Measurements from ENCODE around the gene ADGRB2. TPM values are rescaled to one million over a fixed set of nuclear protein-coding genes. Genes with fewer than 3 reads are reported as not detected.

ADGRB2 gene
- total RNA-seq, 1 donor: 5.8 TPM

- Histone ChIP-seq H2AFZ (ENCODE audit: low read length) (no peak overlapping the region), H3K4me2 (ENCODE audit: insufficient read depth, low read length) (no peak overlapping the region), H3K27ac (ENCODE audit: low read depth, low read length) (no peak overlapping the region), H3K4me1 (ENCODE audit: insufficient read depth, low read length) (peaks cover 17% of the 10 kb centered on the region), H3K79me2 (ENCODE audit: insufficient read depth, low read length) (peaks cover 2% of the 10 kb centered on the region), H4K20me1 (ENCODE audit: insufficient read depth, low read length) (no peaks in the 10 kb centered on the region), H3K9me3 (ENCODE audit: low read depth, low read length) (no peaks in the 10 kb centered on the region), H3K27me3 (ENCODE audit: insufficient read depth, low read length) (no peaks in the 10 kb centered on the region), H3K4me3 (ENCODE audit: insufficient read depth, low read length) (no peak overlapping the region), H3K36me3 (ENCODE audit: insufficient read depth, low read length) (peaks cover 88% of the 10 kb centered on the region)
- TF ChIP-seq, protein P1, sequence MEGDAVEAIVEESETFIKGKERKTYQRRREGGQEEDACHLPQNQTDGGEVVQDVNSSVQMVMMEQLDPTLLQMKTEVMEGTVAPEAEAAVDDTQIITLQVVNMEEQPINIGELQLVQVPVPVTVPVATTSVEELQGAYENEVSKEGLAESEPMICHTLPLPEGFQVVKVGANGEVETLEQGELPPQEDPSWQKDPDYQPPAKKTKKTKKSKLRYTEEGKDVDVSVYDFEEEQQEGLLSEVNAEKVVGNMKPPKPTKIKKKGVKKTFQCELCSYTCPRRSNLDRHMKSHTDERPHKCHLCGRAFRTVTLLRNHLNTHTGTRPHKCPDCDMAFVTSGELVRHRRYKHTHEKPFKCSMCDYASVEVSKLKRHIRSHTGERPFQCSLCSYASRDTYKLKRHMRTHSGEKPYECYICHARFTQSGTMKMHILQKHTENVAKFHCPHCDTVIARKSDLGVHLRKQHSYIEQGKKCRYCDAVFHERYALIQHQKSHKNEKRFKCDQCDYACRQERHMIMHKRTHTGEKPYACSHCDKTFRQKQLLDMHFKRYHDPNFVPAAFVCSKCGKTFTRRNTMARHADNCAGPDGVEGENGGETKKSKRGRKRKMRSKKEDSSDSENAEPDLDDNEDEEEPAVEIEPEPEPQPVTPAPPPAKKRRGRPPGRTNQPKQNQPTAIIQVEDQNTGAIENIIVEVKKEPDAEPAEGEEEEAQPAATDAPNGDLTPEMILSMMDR (IDR thresholded peaks at IDR 0.05; ENCODE audit: extremely low read depth, low read depth, low read length): no peak
- no peak for DNase-seq (ENCODE audit: insufficient read length, low spot score, missing footprints)
Observed at GRCh38 chr1:31687601-31688000, 76.5 kb downstream of the ADGRB2 start.

- no peaks in the 10 kb centered on the region for H4K20me1 ChIP-seq (ENCODE audit: insufficient read depth, low read length)
- H3K79me2 ChIP-seq (ENCODE audit: insufficient read depth, low read length): peaks cover 2% of the 10 kb centered on the region
- no peak overlapping the region for H2AFZ ChIP-seq (ENCODE audit: low read length)
- TF ChIP-seq, protein P1 (IDR thresholded peaks at IDR 0.05; ENCODE audit: extremely low read depth, low read depth, low read length): no peak
- no peak overlapping the region for H3K27ac ChIP-seq (ENCODE audit: low read depth, low read length)
- H3K4me1 ChIP-seq (ENCODE audit: insufficient read depth, low read length): peaks cover 17% of the 10 kb centered on the region
- H3K36me3 ChIP-seq (ENCODE audit: insufficient read depth, low read length): peaks cover 93% of the 10 kb centered on the region
- no peaks in the 10 kb centered on the region for H3K27me3 ChIP-seq (ENCODE audit: insufficient read depth, low read length)
- H3K4me2 ChIP-seq (ENCODE audit: insufficient read depth, low read length): no peak overlapping the region
- no peak for DNase-seq (ENCODE audit: insufficient read length, low spot score, missing footprints)
- no peak overlapping the region for H3K4me3 ChIP-seq (ENCODE audit: insufficient read depth, low read length)
- no peaks in the 10 kb centered on the region for H3K9me3 ChIP-seq (ENCODE audit: low read depth, low read length)
Observed at GRCh38 chr1:31685795-31686194, 78.3 kb downstream of the ADGRB2 start.

- Histone ChIP-seq H3K27ac (ENCODE audit: low read depth, low read length) (no peak overlapping the region), H3K27me3 (ENCODE audit: insufficient read depth, low read length) (no peaks in the 10 kb centered on the region), H3K4me2 (ENCODE audit: insufficient read depth, low read length) (no peak overlapping the region), H3K4me3 (ENCODE audit: insufficient read depth, low read length) (no peak overlapping the region), H3K9me3 (ENCODE audit: low read depth, low read length) (no peaks in the 10 kb centered on the region), H3K36me3 (ENCODE audit: insufficient read depth, low read length) (peaks cover 99% of the 10 kb centered on the region), H3K79me2 (ENCODE audit: insufficient read depth, low read length) (no peaks in the 10 kb centered on the region), H3K4me1 (ENCODE audit: insufficient read depth, low read length) (no peaks in the 10 kb centered on the region), H2AFZ (ENCODE audit: low read length) (no peak overlapping the region), H4K20me1 (ENCODE audit: insufficient read depth, low read length) (no peaks in the 10 kb centered on the region)
- TF ChIP-seq, protein P1 (IDR thresholded peaks at IDR 0.05; ENCODE audit: extremely low read depth, low read depth, low read length): peak; percentile 32
- DNase-seq (ENCODE audit: insufficient read length, low spot score, missing footprints): no peak
Observed at GRCh38 chr1:31683997-31684396, 80.1 kb downstream of the ADGRB2 start.

GRCh38 chr1:31681415-31681814 lies 82.7 kb downstream of the ADGRB2 start:
- Histone ChIP-seq H3K27ac (ENCODE audit: low read depth, low read length) (no peak overlapping the region), H3K4me2 (ENCODE audit: insufficient read depth, low read length) (no peak overlapping the region), H3K36me3 (ENCODE audit: insufficient read depth, low read length) (peaks cover 96% of the 10 kb centered on the region), H4K20me1 (ENCODE audit: insufficient read depth, low read length) (no peaks in the 10 kb centered on the region), H3K4me3 (ENCODE audit: insufficient read depth, low read length) (no peak overlapping the region), H3K9me3 (ENCODE audit: low read depth, low read length) (no peaks in the 10 kb centered on the region), H3K27me3 (ENCODE audit: insufficient read depth, low read length) (no peaks in the 10 kb centered on the region), H3K4me1 (ENCODE audit: insufficient read depth, low read length) (no peaks in the 10 kb centered on the region), H3K79me2 (ENCODE audit: insufficient read depth, low read length) (no peaks in the 10 kb centered on the region), H2AFZ (ENCODE audit: low read length) (no peak overlapping the region)
- no peak for DNase-seq (ENCODE audit: insufficient read length, low spot score, missing footprints)
- TF ChIP-seq, protein P1 (IDR thresholded peaks at IDR 0.05; ENCODE audit: extremely low read depth, low read depth, low read length): no peak

Measured in osteoblast (primary cell).